Islet precursor cell (in vitro differentiated cells): ENCODE results near the gene LRCOL1.
A peak's percentile ranks its signal among the peaks of the same experiment; 100 is the strongest.

Experiments used
- DNase-seq: peaks from one replicate; pipeline ENCODE4 v3.0.0-alpha.2; 2018

Gene LRCOL1

GRCh38 chr12:132618683-132619043 is 8.3 kb upstream of the LRCOL1 start, which contains the start of gene P2RX2:
Gene P2RX2 (plus strand): TSS chr12:132618776. CDS start chr12:132618817, 41 bp downstream.
- peak; percentile 58 for DNase-seq

DNA sequence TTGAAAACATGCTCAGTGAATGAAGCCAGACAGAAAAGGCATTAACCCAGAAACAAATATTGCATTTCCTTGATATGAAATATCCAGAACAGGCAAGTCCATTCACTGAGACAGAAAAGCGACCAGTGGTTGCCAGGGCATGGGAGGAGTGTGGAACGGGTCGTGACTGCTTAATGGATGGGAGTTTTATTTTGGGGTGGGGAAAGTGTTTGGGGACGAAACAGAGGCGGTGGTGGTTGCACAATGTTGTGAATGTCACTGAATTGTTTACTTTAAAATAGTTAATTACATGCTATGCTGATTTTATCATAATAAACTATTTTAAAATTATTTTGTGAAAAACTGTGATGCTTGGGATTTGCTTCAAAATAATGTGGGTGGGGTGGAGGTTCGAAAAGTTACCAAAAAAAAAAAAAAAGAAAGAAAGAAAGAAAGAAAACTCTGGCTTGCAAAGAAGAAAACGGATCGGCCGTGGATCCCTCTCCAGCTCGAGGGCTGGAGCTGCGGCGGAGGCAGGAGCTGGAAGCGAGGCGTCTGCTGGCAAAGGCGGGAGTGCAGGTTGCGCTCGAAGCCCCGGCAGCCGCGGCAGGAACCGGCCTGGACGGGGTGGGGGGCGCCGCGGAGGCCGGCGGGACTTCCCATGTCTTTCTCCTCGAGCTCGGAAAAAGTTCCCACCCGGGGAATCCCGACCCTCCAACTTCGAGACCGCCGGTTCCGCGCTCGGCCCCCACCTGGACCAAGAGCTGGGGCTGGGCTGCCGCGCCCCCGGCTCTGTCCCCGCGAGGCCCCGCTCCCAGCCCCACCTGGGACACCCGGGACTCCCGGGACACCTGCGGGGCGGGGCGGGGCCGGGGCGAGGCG is 7.7 kb upstream of the LRCOL1 start:
- peak; percentile 60 for DNase-seq

DNA sequence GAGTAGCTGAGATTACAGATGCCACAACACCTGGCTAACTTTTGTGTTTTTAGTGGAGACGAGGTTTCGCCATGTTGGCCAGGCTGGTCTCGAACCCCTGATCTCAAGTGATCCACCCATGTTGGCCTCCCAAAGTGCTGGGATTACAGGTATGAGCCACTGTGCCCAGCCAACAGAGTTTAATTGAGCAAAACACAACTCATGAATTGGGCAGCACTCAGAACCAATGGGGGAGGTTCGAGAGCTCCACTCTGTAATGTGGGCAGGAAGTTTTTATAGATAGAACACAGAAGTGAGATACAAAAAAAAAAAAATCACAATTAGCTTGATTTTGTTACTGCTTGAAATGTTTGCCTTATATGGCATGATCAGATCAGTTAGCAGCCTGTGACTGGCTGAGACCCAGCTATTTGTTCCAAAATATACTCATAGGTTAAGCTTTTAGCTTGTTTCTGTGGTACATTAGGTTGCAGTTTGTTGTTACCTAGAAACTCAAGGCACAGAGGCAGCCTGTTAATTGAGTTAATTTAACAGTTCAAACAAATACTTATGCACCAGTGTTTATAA is 6.8 kb upstream of the LRCOL1 start:
- DNase-seq: no peak

DNA sequence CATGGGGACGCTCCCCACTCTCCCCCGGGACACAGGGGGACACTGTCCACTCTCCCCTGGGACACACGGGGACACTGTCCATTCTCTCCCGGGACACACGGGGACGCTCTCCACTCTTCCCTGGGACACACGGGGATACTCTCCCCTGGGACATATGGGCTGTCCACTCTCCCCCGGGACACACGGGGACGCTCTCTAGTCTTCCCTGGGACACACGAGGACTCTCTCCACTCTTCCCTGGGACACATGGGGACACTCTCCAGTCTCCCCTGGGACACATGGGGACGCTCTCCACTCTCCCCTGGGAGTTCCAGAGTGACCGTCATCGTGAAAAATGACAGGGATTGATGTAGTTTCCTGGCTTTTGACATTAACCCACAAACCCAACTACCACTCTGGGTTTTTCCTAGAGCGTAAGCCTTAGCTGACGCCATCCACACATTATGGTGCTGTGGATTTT is 5.2 kb upstream of the LRCOL1 start:
- DNase-seq: no peak

- DNase-seq: peak; percentile 94
Observed at GRCh38 chr12:132614861-132615578, 4.6 kb upstream of the LRCOL1 start.

GRCh38 chr12:132614029-132614428 is 3.6 kb upstream of the LRCOL1 start:
- DNase-seq: no peak

DNA sequence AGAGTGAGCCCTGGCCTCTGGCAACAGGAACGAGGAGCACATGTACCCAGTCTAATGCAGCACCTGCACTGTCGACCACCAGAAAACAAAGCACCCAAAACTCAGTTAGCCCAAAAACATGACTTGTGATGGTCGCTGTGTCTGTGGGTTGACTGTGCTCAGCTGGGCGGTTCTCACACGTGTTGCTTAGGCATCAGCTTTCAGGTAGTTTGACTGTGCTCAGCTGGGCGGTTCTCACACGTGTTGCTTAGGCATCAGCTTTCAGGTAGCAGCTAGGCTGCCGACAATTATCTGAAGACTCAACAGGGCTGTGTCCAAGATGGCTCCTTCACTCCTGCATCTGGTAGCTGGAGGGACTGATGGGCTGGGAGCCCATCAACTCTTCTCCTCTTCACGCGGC is 1.2 kb upstream of the LRCOL1 start:
- no peak for DNase-seq

GRCh38 chr12:132610866-132611602 is 652 bp upstream of the LRCOL1 start:
- DNase-seq: no peak

- peak; percentile 63 for DNase-seq
Observed at GRCh38 chr12:132608231-132609171, 1.9 kb downstream of the LRCOL1 start.

GRCh38 chr12:132606927-132607326 is 3.5 kb downstream of the LRCOL1 start:
- peak; percentile 52 for DNase-seq

- DNase-seq: peak; percentile 49
Observed at GRCh38 chr12:132606466-132606865, 3.9 kb downstream of the LRCOL1 start.

- peak; percentile 53 for DNase-seq
Observed at GRCh38 chr12:132605892-132606291, 4.5 kb downstream of the LRCOL1 start.

- peak; percentile 51 for DNase-seq
Observed at GRCh38 chr12:132604668-132605441, 5.5 kb downstream of the LRCOL1 start.

GRCh38 chr12:132604151-132604618 is 6.2 kb downstream of the LRCOL1 start:
- peak; percentile 60 for DNase-seq

DNA sequence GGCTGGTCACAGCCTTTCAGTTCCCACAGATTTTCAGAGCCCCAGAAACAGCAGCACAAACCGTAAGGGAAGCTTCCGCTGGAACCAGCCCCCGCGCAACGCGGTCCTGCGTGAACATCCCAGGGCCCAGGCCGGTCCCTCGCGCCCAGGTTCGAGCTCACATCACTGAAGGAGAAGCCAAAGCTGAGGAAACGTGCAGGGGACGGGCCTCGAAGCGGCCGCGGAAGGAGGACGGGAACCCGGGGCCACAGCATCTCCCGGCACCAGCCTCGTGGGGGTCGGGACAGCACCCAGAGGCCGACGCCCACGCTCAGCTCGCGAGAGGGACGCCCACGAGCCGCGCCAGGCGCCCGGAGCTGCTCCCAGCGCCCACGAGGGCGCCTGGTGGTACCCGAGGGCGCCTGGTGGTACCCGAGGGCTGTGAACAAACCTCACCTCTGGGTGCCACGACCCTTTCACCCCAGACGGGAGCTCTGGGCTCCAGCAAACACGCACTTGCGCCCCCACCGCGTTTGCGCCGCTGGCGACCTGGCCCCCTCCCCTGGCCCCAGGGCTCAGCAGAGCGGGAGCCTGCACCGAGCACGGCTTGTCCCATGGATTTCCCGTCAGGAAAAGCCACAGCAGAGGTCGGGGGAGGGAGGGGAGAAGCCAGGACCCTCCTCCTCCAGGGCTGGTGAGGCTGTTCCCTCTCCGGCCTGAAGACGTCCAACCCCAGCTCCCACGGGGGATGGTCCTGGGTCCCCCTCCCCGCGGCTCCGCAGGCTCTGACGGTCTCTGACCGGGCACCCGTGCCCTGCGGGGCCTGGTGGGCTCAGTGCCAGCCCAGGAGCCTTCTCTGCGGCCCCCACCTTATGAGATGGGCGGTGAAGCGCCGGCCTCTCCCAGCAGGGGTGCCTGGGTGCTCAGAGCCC is 6.9 kb downstream of the LRCOL1 start:
- DNase-seq: no peak

- no peak for DNase-seq
Observed at GRCh38 chr12:132602572-132603239, 7.7 kb downstream of the LRCOL1 start.

GRCh38 chr12:132601171-132601883 is 9.1 kb downstream of the LRCOL1 start:
- DNase-seq: no peak
